A204.1 (cell line): ENCODE data around the gene PLAC8L1.

Experiments used
- FAIRE-seq: peaks from 2 replicates; lab custom pipeline; 2012; peaks lifted over from hg19 to GRCh38; lab: Jason Lieb, UNC

PLAC8L1 gene

GRCh38 chr5:146042628-146043279 lies 62.6 kb downstream of the PLAC8L1 start:
- FAIRE-seq = no peak

- no peak for FAIRE-seq
Measured at GRCh38 chr5:146041180-146041789, 64.1 kb downstream of the PLAC8L1 start.

GRCh38 chr5:146040527-146040926 lies 64.8 kb downstream of the PLAC8L1 start:
- FAIRE-seq = no peak

GRCh38 chr5:146039420-146039819 lies 66.0 kb downstream of the PLAC8L1 start:
- no peak for FAIRE-seq

- FAIRE-seq = no peak
Measured at GRCh38 chr5:146034605-146035004, 70.8 kb downstream of the PLAC8L1 start.
